Tibial artery (tissue), 4 donors: ENCODE results near the gene TEX50.
"Not testable (repeated sequence)": the region's sequence is repeated elsewhere in the genome, so short reads cannot be mapped to it uniquely, and the experiment has no call there.

ENCODE experiments used
- DNase-seq, 2 donors: peaks; one replicate each; pipeline ENCODE4 v3.0.0-alpha.2; 2019
- H3K27ac ChIP-seq, 2 donors: fragments of 200-600 bp; sonication (generic) in 1 of 2; 1 replicate in 1 of 2; 2 replicates in 1 of 2; pipeline ENCODE4 v1.5.1; 2018 to 2019; ENCODE audit warnings: mild to moderate bottlenecking in 1 of 2
- H3K27me3 ChIP-seq, 2 donors: fragments of 200-600 bp; sonication (generic) in 1 of 2; one replicate each; pipeline versions ENCODE4 v1.5.1 to v1.6.0; 2016 to 2019
- H3K36me3 ChIP-seq, 3 donors: fragments of 200-600 bp; sonication (generic) in 2 of 3; one replicate each; pipeline ENCODE4 v1.5.1; 2016 to 2019; ENCODE audit warnings: mild to moderate bottlenecking in 2 of 3
- H3K4me1 ChIP-seq, 4 donors: fragments of 200-600 bp; sonication (generic) in 2 of 4; 1 replicate in 3 of 4; 2 replicates in 1 of 4; pipeline ENCODE4 v1.5.1; 2016 to 2019
- H3K4me3 ChIP-seq, 2 donors: fragments of 200-600 bp; sonication (generic) in 1 of 2; 1 replicate in 1 of 2; 2 replicates in 1 of 2; pipeline ENCODE4 v1.5.1; 2018 to 2019; ENCODE audit warnings: mild to moderate bottlenecking in 2 of 2
- H3K9me3 ChIP-seq, 3 donors: fragments of 200-600 bp; sonication (generic) in 1 of 3; one replicate each; pipeline ENCODE4 v1.5.1; 2016 to 2019
- intact Hi-C: fragments of 100-400 bp; cut with DNase I; formaldehyde crosslinking; loops from one replicate; pipeline ENCODE4 v1.15.0; 2023; ENCODE audit warnings: low total_unique reads
- TF ChIP-seq, protein P1 (sequence below), 2 experiments: fragments of 200-600 bp in 1 of 2; fragments of 450-650 bp in 1 of 2; IDR thresholded peaks; one replicate each; pipeline ENCODE4 v1.5.1; 2017 to 2019; ENCODE audit warnings: antibody characterized with exemption in 2 of 2, mild to moderate bottlenecking in 1 of 2, moderate library complexity in 1 of 2

The TEX50 gene

GRCh38 chr1:173682184-173682583 is 47.0 kb downstream of the TEX50 start:
- Histone ChIP-seq H3K4me3 (no peak overlapping the region), H3K36me3 (no peaks in the 10 kb centered on the region), H3K27ac (no peak overlapping the region), H3K9me3 (no peaks in the 10 kb centered on the region), H3K4me1 (no peaks in the 10 kb centered on the region), H3K27me3 (no peaks in the 10 kb centered on the region)
- DNase-seq, result no peak
- TF ChIP-seq, protein P1, sequence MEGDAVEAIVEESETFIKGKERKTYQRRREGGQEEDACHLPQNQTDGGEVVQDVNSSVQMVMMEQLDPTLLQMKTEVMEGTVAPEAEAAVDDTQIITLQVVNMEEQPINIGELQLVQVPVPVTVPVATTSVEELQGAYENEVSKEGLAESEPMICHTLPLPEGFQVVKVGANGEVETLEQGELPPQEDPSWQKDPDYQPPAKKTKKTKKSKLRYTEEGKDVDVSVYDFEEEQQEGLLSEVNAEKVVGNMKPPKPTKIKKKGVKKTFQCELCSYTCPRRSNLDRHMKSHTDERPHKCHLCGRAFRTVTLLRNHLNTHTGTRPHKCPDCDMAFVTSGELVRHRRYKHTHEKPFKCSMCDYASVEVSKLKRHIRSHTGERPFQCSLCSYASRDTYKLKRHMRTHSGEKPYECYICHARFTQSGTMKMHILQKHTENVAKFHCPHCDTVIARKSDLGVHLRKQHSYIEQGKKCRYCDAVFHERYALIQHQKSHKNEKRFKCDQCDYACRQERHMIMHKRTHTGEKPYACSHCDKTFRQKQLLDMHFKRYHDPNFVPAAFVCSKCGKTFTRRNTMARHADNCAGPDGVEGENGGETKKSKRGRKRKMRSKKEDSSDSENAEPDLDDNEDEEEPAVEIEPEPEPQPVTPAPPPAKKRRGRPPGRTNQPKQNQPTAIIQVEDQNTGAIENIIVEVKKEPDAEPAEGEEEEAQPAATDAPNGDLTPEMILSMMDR (IDR thresholded peaks at IDR 0.05), result no peak
- intact Hi-C loops, result no loop called here

DNA sequence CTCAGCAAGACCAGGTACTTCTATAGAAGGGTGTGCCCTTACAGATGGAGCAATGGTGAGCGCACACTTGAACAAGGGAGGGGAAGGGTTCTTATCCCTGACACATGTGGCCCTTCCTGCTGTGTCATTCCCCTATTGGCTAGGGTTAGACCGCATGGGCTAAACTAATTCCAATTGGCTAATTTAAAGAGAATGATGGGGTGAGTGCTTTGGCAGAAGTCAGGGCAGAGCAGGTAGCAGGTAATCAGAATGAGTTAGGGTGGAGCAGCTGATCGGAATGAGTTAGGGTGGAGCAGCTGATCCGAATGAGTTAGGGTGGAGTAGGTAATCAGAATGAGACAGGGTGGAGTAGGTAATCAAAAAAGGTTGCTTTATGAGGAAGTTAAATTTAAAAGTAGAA is 48.7 kb downstream of the TEX50 start:
- H3K27me3 ChIP-seq, H3K4me3 ChIP-seq, H3K36me3 ChIP-seq, H3K9me3 ChIP-seq, intact Hi-C loops, H3K27ac ChIP-seq, DNase-seq, H3K4me1 ChIP-seq: not testable (repeated sequence)

DNA sequence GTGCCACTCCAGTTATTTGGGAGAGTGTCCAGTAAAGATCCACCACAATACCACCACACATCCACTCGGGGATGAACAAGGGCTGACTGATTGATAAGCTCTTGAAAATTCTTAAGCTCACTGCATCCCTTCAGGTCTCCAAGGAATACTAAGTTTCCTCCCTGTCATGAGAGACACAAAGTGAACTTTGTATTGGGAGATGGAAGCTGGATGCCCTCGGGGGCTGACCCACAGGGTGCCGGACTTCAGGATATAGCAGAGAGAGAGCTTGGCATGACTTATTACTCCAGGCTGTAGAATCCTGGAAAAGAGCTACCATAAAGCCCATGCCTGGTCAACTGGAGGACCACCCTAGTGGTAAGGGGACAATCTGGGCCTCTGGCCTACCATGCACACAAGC is 50.0 kb downstream of the TEX50 start:
- H3K27me3 ChIP-seq, H3K9me3 ChIP-seq, DNase-seq, H3K27ac ChIP-seq, H3K36me3 ChIP-seq, intact Hi-C loops, H3K4me1 ChIP-seq, H3K4me3 ChIP-seq: not testable (repeated sequence)
